ENCODE data around the gene KCNQ1. TPM values are rescaled to one million over a fixed set of nuclear protein-coding genes. Genes with fewer than 3 reads are reported as not detected.

KCNQ1 gene
- total and polyA plus RNA-seq, 2 of the 13 experiments (the other 11 are each of a cell fraction or from before 2014, with no cell fraction given) = 0.02 to 0.08 TPM

GRCh38 chr11:2891326-2892214 is 446.8 kb downstream of the KCNQ1 start (continued):
- no peak for TF ChIP-seq ZBTB2 (CRISPR knock-in tag; IDR thresholded peaks at IDR 0.05; ENCODE audit: low read depth)
- no peak for TF ChIP-seq ZNF703 (CRISPR knock-in tag; IDR thresholded peaks at IDR 0.05; ENCODE audit: borderline replicate concordance)
- no peak for TF ChIP-seq CREB1 (IDR thresholded peaks at IDR 0.05)
- no peak for TF ChIP-seq CREB1 (CRISPR knock-in tag; IDR thresholded peaks at IDR 0.05)
- peak; percentile 20 for TF ChIP-seq ASH2L (IDR thresholded peaks at IDR 0.05; ENCODE audit: insufficient read length, low read depth, low read length)
- no peak for TF ChIP-seq FOXA1 (IDR thresholded peaks at IDR 0.05)
- TF ChIP-seq FOXA1 (CRISPR knock-in tag; IDR thresholded peaks at IDR 0.05) = 0 out of 2 replicates have a peak, but pooled peaks have one; percentile 16
- TF ChIP-seq HNRNPL (IDR thresholded peaks at IDR 0.05; ENCODE audit: low read depth, low read length) = peak; percentile 68; the same call in 1 of the 2 replicates
- no peak for TF ChIP-seq ARHGAP35 (CRISPR knock-in tag; IDR thresholded peaks at IDR 0.05; ENCODE audit: borderline replicate concordance)
- no peak for TF ChIP-seq ZNF550 (CRISPR knock-in tag; IDR thresholded peaks at IDR 0.05; ENCODE audit: borderline replicate concordance)
- TF ChIP-seq ZNF646 (CRISPR knock-in tag; IDR thresholded peaks at IDR 0.05) = no peak
- TF ChIP-seq HMG20A (CRISPR knock-in tag; IDR thresholded peaks at IDR 0.05; ENCODE audit: borderline replicate concordance) = no peak
- TF ChIP-seq EED (CRISPR knock-in tag; IDR thresholded peaks at IDR 0.05) = no peak
- no peak for TF ChIP-seq PBX2 (CRISPR knock-in tag; IDR thresholded peaks at IDR 0.05)
- TF ChIP-seq ZFP1 (CRISPR knock-in tag; IDR thresholded peaks at IDR 0.05) = no peak
- TF ChIP-seq ZNF720 (CRISPR knock-in tag; IDR thresholded peaks at IDR 0.05) = no peak
- no peak for TF ChIP-seq TCF7L2 (IDR thresholded peaks at IDR 0.05; ENCODE audit: low read depth, low read length)
- TF ChIP-seq ZNF326 (CRISPR knock-in tag; IDR thresholded peaks at IDR 0.05; ENCODE audit: borderline replicate concordance) = no peak
- TF ChIP-seq ZNF496 (CRISPR knock-in tag; IDR thresholded peaks at IDR 0.05; ENCODE audit: insufficient replicate concordance) = no peak
- TF ChIP-seq ZNF253 (CRISPR knock-in tag; IDR thresholded peaks at IDR 0.05; ENCODE audit: borderline replicate concordance) = no peak

Measured in HepG2 (cell line).